HK-2 (cell line): ENCODE data around the gene TBC1D9.

Source experiments
- DNase-seq: peaks from one replicate; pipeline ENCODE4 v3.0.0-alpha.2; 2018; ENCODE audit not compliant: unreplicated experiment

The TBC1D9 gene

DNA sequence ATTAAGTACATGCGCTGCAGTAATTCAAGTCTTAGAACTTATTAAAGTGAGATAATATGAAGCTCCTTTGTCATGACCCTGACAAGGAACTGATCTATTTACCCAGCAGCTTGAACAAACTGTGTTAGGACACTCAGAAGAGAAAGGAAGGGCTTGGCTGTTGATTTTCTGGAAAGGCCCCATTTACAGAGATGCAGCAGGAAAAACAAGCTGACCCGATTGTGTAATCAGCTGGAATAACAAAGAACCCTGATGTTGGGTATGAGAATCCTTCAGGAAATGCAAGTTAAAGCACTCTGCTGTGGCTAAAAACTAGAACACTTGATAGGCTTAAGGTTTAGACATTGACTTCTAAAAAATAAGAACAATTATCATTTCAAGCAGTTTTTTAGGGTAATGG is 64.8 kb downstream of the TBC1D9 start:
- DNase-seq = no peak

DNA sequence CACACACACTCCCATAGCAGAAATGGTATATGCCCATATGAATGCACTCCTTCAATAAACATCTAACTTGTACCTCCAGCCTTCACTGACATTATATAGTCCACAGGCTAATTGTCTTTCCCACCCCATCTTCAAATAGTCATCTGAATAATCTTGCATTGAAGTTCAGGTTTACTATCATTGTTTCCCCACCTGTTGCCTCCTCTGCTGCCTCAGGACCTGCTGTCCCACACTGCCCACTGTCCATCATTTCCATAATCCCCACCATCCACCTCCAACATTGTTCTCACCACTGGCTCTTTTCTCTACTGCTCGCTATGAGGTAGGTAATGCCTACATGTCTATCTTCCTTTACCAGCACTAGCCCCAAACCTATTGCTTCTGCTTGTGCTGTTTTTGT is 66.1 kb downstream of the TBC1D9 start:
- DNase-seq = no peak

DNA sequence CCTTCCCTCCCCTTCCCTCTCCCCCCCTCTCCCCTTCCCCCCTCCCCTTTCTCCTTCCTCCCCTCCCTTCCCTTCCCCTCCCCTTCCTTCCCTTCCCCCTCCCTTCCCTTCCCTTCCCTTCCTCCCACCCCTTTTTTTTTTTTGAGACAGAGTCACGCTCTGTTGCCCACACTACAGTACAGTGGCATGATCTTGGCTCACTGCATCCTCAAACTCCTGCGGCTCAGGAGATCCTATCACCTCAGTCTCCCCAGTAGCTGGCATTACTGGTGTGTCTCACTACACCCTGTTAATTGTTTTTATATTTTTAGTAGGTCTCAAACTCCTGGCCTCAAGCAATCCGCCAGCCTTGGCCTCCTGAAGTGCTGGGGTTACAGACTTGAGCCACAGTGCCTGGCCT is 66.6 kb downstream of the TBC1D9 start:
- peak; percentile 12 for DNase-seq

DNA sequence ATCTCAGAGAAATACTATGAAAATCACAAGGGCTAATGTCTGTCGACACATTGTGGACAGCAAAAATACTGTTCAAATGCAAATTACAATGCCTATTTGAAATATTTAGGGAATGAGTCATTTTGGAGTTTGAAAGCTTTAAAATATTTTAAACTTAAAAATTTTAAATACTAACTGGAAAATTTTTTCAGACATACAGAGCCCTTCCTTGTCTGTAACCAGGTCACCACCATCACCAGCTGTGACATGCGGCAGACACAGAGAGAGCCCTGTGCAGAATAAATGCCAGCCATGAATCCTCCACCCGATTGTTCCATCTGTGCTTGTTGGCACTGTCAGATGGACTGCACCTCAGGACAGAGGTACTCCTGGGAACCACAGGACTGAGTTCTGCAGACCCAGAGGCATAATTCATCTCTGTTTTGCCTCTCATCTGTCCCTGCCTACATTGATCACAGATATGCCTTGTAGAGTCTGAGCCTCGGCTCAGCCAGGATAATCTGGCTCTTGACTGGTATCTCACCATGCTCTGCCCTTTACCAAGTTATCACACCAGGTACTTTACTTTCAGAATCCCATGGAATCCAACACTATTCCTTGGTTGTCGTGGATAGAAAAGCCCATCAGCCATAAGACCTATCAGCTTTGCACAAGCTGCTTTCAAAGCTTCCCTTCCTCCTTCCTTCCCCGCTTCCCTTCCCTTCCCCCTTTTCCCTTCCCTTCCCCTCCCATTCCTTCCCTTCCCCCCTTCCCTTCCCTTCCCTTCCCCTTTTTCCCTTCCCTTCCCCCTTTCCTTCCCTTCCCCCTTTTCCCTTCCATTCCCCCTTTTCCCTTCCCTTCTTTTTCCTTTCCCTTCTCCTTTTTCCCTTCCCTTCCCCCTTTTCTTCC is 67.2 kb downstream of the TBC1D9 start:
- DNase-seq = no peak

DNA sequence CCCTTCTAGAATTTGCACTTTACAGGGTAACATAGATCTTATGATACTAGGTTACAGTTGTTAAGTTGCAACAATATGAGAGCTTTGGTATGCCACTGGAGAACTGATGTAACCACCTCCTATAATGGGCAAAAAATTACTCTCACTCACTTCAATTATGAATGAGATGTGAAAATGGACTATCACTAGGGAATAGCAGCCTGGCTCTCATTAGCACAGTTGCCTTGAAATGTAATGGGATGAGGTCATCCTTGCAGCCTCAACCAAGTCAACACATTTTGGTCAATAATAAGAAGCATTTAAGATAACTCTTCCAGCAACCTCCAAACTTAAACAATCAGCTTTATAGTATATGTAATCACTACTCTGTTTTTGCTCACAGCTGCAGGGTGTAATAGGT is 69.4 kb downstream of the TBC1D9 start:
- no peak for DNase-seq

DNA sequence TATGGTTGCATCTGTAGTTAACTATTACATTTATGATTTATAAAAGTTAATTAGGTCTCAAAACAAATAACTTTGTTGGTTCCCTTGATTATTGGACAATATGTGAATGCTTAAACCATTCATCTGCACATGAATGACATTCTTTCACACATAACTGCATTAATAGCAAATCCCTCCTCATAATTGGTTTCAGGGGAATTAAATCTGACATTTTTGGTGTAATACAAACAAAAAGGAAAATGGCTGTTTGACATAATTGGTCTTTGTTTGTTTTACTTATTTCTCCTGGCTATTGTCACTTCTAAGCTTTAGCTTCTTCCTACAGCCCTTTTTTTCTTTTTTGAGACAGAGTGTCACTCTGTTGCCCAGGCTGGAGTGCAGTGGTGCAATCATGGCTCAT is 71.9 kb downstream of the TBC1D9 start:
- no peak for DNase-seq

DNA sequence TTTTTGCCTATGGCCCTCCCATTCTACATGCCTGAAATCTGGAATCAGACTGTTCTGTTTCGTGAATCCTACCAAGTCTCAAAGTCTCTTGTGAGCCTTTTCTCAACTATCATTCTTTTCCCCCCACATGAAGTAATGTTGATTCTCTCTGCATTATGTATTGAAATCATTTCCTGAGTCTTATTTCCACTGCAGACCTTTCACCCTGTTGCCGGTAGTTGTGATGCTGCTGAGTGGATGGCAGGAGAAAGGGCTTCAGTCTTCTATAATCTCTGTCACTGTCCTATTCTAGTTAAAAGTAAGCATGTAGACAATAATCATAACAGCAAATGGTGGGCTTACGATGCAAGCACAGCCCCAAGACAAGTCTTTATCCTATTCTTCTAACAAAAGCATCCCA is 75.0 kb downstream of the TBC1D9 start:
- DNase-seq = no peak

DNA sequence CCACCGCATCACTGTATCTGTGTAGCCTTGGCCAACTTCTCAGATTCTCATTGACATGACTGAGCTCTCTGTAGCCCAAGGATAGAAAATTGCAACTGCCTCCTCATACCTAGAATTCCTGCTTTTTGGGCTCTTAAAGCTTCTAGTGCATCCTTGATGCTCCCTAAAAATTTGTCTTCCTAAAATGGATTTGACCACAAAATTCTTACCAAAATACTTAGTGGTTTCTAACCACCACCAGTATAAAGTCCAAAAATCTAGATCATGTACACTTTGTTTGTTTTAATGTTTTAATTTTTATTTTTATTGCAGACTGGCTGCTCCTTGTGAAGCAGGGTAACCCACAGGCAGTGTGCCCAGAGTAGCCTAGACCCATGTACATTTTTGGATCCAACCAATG is 75.5 kb downstream of the TBC1D9 start:
- DNase-seq = no peak

DNA sequence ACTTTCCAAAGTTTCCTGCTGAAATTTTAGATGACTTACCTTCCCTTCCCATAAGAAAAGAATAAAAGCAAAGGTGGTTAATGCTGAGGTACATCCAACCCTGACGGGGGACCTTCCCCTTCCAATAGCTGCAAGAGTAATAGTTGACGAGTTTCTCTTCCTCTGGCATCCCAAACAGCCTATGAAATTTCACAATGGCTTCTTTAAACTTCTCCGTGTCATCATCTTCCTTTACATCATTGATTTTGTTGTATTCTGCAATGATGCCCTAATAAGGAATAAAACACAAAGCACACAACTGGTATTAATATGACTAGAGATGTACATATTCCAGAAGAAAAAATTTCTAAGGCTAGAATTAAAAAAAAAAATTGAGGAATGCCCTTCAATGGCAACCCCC is 76.6 kb downstream of the TBC1D9 start:
- DNase-seq = no peak

DNA sequence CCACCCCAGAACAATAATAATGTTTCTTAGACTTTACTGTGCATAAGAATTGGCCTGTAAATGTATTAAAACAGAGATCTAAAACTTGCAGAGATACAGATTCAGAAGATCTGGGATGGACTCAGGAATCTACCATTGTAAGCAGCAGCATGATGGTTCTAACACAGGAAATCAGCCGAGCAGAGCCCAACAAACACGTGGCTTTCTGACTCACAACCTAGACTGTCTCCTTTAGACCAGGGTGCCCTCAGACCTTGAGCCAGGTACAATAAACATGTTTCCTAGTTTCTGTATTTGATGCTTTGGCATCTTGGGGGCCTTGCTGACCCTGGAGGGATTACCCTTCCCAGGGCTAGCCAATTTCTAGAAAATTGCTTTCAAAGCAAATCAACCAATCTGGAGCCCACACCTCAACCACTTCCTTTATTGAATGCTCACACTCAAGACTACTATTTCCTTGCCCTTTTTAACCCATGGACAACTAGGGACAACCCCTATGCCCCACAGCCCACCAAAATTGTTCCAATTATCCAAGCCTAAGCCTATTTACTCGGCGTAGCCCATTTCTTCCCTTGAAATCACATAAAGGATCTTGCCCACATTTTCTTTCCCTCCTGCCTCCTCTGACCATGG is 80.5 kb downstream of the TBC1D9 start:
- peak; percentile 20 for DNase-seq

DNA sequence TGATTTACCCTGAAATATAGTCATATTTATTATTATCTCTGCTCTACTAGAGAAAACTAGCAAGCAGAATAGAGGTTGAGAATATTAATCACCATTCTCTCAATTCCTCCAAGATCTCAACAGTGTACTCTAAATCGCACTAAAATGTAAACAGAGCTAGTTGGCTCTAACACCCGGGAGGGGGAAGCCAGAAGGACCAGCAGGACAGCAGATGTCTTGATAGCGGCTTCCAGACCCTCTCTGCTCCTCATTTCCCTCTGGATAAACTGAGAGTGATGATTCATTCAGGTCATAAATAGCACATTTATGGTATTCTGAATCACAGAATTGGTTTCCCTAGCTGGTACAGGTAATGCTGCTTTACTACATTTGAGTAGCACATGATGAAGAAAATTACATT is 82.5 kb downstream of the TBC1D9 start:
- DNase-seq = no peak

DNA sequence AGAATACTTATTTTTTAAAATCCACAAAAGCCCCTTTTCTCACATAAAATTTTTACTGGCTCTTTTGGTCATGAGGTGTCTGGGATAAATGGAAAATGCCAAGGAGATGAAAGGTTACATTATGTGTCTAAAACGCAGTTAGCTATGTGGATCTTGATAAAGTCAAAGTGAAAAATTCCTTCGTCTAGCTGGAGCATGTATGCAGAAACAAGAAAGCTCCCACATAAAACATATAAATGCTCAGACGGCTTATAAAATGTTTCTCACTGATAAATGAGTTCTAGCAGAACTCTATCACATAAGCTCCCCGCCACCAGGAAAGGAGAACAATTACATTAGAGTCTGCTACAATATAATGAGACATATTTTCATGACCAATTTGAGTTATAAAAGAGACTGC is 83.8 kb downstream of the TBC1D9 start:
- no peak for DNase-seq

DNA sequence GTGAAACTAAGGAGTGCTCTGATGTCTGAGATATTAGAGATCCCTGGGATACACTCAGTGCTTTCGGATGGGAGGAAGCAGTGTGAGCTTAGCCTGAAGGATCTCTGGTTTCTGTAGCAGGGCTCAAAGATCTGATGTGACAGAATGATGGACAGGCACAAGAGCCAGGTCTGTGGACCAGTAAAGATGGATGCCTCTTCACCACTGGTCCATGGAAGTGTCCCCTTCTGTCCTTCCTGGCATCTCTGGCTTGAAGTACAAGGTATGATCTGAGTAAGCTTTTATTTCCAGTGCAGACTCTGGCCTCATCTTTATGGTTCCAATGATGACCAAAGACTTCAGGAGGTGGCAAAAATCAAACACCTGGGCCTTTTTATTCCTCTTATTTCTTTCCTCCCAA is 88.1 kb downstream of the TBC1D9 start:
- DNase-seq = no peak

DNA sequence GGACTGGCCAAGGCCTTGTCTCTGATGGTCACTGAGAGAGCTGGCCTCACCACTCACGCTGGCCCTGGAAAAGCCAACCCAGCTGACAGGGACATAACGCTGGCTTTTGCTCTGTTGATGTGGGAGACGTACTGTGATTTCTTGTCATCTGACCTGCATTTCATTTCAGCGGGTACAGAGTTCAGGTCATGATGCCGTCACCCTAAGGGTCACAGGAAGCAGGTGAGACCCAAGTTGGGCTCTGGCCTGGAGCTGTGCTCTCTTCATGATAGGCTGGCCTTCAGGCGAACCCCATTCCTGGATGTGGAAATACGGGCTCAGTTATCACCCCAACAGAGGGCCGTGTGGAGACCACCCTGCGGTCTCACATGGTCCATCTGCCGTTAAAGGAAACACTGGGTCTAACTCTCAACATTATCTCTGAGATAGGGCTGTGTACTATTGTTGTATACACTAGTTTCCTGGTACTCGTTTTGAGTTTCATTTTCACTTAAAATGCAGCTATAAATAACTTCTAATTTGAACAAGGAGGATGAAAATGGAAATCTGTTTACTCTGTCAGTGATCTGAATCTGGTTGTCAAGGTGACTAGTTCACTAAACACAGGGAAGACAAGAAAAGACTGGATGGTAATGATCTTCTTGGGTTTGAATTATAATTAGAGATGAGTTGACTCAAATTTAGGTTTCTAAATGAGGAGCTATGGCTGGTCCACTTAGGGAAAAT is 89.1 kb downstream of the TBC1D9 start:
- no peak for DNase-seq

DNA sequence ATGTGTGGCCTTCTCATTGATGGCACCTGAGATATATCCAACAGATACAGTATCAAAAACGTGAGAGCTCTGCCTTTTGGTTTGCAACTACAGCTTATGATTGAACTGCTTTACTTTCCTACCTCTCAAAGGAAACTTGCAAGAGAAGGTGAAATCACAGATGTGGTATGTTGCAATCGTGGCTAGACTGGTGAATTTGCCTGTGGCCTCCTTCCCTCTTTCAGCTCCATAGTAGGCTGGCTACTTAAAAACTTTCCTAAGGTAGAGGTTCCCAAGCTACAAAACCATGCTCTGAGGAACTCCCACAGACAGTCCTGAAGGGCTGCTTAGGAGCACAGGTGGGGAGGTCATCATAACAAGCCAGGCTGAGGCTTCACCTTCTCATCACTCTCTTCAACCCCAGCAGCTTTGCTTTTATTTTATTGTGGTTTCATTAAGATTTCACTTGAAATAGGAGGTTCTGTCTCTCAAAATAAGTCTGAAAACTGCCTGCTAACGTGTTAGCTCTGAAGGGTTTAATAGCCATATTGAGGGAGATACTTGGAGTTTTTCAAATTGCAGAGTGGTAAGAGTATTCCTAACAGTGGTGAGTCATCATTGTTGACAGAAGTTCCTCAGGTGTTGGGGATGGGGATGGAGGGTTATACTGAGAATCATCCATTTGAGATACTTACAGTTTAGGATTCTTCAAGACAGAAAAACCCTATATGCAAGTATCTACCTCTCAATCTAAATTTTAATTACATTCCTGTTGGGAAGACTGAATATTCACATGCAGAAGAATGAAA is 93.9 kb downstream of the TBC1D9 start:
- DNase-seq = no peak

DNA sequence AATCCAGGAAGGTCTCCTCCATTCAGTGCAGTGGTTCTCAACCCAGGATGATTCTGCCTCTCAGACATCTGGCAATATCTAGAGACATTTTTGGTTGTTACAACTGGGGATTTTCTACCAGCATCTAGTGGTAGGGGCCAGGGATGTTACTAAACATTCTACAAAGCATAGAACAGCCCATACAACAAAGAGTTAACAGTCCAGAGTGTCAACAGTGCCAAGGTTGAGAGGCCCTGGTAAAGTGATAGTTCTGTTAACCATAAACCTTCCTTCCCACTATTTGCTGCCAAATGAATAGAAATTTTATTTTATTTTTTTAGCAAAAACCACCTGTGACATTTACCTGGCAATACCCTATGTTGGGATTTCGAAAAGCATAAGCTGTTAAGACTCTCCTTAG is 94.6 kb downstream of the TBC1D9 start:
- no peak for DNase-seq

DNA sequence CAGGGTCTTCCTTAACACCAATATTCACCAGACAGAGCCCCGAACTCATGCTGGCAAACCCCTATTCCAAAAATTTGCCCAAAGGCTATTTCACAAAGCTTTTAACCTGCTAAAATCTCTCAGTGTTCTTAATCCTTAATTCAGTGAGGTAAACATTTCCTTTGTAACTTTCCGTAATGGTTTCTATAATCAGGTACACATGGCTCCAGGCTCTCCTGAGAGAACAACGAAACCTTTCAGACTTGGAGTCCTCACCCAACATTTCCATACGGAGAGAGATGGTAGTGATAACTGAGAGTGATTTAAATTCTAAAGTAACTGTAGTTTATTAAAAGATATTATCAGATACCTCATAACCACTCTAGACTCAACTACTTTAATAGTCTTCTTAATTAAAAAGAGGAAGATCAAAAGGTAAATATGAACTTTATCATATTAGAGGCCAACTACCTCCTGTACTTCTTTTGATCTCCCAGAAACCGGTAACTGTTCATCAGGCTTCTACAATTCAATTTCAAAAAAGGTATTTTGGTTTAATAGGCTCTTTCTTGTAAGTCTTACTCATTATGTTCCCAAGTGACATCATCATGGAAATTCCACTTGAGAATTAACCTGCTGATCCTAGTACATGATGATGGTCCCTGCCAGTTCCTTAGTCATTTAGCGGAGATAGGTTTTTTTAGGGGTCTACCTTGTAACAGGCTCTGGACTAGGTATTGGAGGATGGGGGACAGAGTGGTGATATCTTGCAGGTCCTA is 96.1 kb downstream of the TBC1D9 start:
- no peak for DNase-seq

DNA sequence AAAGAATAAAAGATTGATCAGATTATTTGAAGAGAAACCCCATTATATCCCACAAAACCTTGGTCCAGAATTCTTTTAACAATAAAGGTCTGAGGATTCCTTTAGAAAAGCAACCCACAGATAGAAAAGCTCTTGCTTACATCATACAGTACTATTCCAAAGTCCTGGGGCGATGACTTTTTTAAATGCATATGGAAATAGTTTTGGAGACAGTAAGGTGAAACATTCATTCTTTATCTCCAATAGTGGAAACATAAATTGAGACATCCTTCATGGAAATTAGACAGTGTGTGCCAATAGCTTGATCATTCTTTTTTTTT is 101.7 kb downstream of the TBC1D9 start:
- DNase-seq = no peak

DNA sequence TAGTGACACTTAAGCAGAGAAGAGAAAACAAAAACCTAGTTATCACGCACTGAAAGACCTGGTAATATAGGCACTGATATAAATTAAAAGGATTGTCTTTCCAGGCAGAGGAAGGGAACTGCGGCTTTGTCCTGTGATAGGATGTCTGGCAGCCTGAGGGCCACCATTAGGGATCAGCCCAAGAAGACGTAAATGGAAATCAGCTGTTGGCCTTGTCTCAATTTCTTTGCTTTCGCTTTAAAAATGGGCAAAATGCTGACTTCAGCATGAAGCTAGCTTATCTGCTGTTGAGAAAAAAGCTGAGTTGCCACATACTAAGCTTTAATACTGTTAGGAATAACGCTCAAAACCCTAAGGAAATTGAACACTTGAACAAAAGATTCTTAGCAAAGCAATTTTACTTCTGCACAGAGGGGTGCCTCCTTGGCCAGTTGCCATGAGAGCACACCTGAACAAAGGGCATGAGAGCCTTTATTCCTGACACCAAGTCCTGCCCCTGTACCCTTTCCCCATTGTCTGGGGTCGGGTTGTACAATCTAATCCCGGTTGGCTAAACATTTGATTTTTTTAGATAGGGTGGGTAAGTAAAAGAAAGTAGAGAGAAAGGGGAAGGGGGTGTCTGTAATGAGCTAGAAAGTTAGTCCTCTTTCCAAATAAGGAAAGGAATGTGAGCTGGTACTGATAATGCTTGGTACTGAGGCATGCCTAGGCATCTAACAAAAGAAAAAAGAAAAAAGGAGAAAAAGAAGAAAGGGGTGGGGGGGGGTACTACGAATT is 102.3 kb downstream of the TBC1D9 start:
- DNase-seq = no peak

DNA sequence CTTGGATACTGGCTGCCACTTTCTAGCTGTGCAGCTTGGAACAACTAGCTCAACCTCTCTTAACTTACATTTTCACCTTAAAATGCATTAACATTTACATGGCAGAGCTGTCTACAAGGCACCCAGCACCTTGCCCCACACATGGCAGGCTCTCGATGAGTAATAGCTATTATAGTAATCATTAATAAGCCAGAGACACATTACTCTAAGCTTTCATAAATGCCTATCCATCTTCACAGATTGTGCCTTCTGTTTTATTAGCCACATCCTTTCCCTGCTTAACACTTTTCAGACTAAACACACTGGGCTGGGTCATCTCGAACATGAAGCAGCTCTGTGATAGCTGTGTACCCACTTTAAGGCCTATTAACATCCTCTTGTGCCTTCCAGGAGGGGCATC is 103.6 kb downstream of the TBC1D9 start:
- peak; percentile 16 for DNase-seq
